Amniotic stem cell (primary cell): ENCODE data around the gene BORCS8.
"Not testable (repeated sequence)": the region's sequence is repeated elsewhere in the genome, so short reads cannot be mapped to it uniquely, and the experiment has no call there.

Source experiments
- DNase-seq: peaks from one replicate; lab custom pipeline; 2025; lab: John Stamatoyannopoulos, UW

The BORCS8 gene

DNA sequence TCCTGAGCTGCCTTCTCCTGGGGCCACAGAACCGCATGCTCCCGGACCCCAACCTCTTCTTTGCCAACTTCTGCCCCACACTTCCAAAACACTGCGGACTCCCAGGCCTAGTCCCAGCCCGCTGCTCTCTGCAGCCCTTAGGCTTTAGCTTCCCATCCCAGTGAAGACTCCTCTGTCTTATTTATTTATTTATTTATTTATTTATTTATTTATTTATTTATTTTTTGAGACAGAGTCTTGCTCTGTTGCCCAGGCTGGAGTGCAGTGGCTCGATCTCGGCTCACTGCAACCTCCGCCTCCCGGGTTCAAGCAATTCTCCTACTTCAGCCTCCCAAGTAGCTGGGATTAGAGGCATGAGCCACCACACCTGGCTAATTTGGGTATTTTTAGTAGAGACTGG is 43.4 kb downstream of the BORCS8 start:
- not testable (repeated sequence) for DNase-seq

DNA sequence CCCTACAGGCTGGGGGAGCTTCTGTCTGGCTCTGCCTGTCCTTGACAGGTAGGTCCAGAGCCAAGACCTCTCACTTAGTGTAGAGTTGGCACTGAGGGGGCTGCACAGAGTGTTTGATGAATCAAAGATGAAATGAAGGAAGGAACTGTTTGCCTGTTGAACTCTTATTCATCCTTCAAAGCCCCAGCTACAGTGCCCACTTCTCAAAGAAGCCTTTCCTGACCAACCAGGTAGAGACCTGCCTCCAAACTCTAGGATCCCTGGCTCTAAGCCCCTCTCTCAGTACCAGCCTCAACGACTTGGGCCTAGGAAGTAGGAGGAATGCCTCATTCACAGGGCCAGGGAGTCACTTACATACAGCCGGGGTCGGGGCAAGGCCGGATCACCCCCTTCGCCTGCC is 44.6 kb downstream of the BORCS8 start:
- DNase-seq, result no peak

DNA sequence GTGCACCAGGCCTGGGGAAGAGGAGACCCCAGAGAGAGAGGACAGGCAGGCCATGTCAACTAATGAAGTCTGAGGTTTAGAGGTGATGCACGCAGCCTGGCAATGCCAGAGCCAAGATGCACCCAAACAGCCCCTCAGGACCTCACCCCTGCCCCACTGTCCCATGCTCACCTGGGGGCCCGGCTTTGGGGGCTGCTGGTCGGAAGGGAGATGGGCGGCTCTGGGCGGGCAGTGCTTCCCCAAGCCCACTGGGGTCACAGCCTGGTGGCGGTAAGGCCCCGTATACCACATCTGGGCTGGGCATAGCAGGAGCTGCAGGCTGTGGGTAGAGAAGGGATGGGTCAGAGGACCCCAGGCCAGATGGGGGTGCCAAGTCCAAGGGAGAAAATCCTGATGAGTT is 45.1 kb downstream of the BORCS8 start:
- no peak for DNase-seq

DNA sequence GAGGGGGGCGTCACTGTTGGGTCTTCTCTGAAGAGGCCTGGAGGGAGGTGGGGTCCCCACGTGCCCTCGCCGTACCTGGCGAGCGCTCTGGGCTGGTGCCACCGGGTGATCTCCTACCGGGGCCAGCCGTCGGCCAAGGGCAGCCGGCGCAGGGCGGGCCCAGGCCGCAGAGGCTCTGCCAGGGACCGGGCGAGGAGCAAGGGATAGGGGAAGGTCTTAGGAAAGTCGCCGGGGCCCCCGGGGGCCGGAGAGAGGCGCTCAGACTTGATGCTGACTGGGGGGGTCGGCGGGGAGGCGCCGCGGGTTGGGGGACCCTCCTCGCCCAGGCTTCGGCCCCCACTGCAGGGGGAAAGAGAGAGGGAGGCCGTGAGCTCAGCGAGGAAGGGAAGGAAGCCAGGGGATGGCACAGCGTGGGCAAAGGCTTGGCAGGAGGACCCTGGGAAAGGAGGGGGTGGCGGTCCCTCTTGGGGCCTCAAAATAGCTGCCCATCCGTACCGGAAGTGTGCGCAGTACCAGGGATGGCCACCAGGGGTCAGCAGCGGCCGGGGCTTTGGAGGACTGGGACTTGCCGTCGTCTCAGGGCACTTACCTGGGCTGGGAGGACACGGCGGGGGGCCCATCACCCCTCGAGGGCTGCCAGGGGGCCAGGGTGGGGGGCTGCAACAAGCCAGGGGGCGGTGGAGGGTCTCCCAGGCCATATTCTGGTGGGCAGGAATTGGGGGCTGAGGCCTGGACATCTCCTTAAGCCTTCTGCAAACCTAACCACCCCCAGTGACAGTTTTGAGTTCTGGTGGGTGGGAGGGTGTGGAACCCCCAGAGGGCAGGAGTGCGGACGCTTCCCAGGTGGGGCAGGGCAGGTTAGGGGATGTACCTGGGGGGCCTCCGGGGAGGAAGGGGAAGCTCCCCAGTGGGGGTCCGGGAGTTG is 46.0 kb downstream of the BORCS8 start:
- DNase-seq, result no peak

DNA sequence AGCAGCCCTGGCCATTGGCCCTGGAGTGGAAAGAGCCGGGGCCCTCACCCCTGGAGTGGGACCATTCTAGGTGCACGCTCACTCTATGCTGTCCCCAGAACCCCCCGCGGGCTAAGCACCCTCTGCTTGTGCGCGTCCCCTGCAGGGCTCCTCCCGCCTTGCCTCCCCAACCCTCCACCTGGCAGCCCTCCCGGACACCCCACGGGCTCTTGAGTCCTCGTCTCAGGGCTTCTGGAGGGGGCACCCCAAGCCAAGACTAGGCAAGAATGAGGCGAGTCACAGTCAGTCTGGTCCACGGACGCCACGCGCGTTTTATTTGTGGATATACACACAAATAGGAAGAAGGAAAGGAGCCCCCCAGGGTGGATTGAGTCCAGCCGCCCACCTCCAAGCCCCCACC is 46.7 kb downstream of the BORCS8 start:
- no peak for DNase-seq

DNA sequence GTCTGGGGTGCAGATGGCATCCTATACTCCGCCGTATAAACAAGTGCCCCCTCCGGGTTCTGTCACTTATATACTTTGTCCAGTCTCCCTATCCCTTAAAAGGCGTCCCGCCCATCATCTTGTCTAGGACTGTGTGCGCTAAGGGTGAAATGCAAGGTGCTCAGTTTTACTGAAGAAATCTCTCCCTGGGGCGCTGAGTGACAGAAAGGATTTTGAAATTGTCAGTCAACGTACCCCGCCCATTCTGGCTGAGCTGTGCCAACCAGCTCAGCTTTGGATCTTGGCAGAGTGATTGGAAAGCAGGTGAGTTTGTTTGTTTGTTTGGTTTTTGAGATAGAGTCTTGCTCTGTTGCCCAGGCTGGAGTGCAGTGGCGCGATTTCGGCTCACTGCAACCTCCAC is 49.6 kb downstream of the BORCS8 start:
- no peak for DNase-seq

DNA sequence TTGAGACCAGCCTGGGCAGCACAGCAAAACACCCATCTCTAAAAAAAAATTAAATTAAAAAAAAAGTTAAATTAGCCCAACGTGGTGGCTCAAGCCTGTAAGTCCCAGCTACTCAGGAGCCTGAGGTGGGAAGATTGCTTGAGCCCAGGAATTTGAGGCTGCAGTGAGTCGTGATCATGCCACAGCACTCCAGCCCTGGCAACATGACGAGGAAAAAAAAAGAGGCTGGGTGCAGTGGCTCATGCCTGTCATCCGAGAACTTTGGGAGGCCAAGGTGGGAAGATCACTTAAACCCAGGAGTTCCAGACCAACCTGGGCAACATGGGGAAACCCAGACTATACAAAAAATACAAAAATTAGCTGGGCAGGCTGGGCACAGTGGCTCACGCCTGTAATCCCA is 51.5 kb downstream of the BORCS8 start:
- DNase-seq, result no peak

DNA sequence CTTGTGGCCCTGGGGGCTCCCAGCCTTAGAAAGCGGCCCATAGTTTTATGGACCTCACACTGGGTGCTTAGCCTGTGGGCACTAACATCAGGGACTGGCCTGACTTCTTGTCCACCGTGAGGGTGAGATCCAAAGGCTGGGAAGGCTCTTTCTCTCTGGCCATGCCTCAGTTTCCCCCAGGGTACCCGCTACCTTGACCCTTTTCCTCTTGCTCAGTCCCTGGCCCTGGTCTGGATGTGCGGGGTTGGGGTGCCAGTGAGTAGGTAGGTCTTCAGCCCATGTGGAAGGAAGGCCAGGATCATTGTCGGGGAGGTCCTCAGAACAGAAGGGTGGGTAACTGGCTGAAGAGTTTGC is 52.1 kb downstream of the BORCS8 start:
- no peak for DNase-seq

DNA sequence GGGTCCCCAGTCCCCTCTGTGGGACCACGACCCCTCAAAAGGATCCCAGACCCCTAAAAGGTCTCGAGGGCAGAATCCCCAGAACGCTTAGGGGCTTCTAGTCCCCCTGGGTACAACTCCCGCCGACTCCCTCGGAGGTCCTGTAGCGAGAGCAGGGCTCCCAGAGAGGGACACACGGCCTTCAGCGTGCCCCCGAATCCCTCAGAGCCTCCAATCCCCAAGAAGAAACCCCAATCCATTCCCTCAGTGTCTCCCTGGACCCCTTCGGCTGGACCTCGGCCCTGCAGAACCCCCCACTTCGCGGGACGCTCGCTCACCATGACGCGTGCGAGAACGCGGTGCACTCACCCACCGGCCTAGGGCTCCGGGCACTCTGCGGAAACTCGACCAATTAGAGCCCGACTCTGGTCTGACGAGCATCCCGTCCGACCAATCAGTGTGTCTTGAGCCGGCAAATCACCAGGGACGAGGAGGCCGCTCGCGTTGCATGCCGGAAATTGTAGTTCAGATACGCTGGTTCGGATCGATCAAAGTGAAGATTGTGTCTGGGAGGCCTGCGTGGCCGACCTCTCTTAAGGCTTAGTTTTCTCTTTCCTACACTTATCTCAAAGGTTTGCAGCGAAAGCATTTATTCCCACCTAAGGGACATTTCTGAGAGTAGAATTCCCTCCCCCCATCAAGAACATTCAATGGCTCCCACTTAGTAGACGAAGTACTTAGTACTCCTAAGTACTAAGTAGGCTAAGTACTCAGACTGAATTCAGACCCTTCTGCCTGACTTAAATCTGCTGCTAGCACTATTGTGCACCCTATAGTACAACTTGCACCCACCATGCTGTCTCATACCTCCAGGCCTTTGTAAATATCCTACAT is 53.6 kb downstream of the BORCS8 start, which contains the start of gene TMEM161A:
Gene TMEM161A (minus strand): TSS at position 370 of the 873 bp plus-strand sequence. CDS start 50 bp downstream, at position 320.
- peak; percentile 94 for DNase-seq

DNA sequence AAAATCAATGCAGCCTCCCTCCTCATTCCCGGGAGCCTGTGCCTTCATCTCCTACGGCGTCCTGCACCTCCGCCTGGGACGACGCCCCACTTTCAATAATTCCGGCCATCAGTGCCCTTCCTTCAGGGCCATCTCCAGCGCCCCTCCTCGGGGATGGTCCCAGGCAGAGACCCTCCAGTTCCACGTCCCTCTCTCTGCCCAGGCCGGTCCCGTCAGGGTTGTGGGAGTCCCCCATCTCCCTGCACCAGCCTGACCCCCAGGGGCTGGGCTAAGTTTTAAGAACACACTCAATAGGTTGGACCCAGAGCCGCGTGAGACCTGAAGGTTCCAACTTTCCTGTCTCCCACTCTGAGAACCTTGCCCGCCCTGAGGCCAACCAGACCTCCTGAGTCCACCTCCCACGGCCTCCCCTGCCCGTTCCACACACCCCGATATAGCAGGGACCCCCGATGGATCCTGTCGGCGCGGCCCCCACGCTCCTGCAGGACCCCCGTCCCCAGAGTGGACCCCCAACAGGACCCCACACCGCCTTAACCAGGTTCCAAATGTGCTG is 54.3 kb downstream of the BORCS8 start:
- DNase-seq, result no peak

DNA sequence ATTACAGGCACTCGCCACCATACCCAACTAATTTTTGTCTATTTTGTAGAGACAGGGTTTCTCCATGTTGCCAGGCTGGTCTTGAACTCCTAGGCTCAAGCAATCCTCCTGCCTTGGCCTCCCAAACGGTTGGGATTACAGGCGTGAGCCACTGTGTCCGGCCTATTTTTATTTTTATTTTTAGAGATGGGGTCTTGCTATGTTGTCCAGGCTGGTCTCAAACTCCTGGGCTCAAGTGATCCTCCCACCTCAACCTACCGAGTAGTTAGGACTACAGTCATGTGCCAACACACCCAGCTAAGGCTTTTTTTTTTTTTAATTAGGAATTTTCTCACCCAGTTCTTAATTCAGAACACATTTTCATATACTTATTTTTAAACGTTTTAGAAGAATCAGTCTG is 56.2 kb downstream of the BORCS8 start:
- DNase-seq, result not testable (repeated sequence)

DNA sequence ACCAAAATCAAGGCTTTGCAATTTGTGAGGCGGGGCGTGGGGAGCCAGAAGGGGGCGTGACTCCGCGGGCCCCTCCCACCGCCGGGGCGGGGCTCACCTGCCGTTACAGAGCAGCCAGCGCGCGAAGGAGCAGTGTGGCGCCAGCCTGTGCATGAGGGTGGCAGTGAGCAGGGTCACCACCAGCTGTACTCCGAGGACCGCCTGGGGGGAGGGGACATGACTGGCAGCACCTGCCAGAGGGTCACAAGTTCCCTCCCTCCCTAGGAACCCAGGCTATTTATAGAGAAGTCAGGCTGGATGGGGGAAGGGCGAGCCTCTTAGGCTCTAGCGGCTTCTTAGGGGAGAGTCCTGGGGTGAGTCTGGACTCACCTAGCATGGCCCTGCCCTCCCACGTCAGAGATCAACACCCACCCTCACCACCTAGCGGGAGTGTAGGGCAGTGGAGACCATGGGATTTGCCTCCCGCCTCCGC is 57.2 kb downstream of the BORCS8 start:
- DNase-seq, result no peak

DNA sequence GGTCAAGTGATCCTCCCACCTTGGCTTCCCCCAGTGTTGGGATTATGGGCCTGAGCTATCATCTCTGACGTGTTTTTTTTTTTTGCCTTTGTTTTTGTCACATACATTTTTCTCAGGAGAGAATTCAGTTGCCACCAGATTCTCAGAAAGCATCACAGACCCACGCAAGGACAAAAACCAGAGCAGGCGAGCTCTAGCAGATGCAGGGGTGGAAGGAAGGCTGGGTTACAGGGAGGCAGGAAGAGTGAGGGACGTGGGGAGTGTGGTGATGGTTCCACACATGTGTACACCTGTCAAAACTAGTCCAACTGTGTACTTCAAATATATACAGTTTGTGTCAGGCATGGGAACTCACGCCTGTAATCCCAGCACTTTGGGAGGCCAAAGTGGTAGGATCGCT is 58.0 kb downstream of the BORCS8 start:
- no peak for DNase-seq

DNA sequence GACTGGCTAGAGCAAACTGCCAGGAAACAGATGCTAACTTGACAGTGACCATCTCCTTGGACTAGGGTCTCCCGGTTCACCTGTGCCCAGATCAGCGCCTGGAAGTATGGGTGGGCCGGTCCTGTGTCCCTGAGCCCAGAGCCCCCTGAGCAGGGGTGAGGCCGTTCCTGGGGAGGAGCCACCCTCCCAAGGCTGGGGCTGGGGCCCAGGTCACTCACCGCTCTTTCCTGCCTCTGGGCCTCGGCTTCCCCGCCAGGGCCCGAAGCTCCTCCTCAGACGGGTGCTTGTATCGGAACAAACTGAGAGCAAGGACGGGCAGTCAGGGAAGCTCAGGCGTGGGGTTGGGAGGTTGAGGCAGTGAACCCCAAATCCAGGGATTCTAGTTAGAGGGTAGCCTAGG is 59.0 kb downstream of the BORCS8 start:
- no peak for DNase-seq

DNA sequence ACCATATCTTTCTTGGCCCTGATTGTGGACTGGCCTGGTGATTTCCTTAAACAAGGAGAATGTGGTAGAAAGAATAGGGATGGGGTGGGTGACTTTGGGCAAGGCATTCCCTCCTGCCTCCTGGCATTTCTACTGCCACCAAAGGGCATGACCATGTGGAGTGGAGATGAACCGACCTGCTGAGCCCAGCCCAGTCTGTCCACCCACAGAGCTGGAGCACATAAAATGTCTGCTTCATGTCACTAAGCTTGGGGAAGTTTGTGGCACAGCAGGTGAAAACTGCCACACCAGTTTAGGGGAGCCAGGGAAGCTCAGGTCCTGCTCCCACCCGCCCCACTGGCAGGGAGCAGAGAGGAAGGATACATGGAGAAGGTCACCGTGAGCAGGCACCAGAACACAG is 60.0 kb downstream of the BORCS8 start:
- no peak for DNase-seq
